A673 (cell line): ENCODE data around the gene SFT2D2.

Experiments
- CTCF ChIP-seq: fragments of 300-800, 200-600 bp; sonication (generic); conservative IDR thresholded peaks from 2 replicates; pipeline ENCODE4 v1.5.1; 2017; ENCODE audit warnings: low read depth, mild to moderate bottlenecking, antibody characterized with exemption, low read length, moderate library complexity, mixed read lengths
- EZH2 ChIP-seq: fragments of 200-600 bp; sonication (generic); IDR thresholded peaks from 2 replicates; pipeline ENCODE4 v1.6.1; 2017; ENCODE audit warnings: borderline replicate concordance, low read depth, mild to moderate bottlenecking, mixed read lengths, antibody characterized with exemption, low read length; ENCODE audit not compliant: poor library complexity, severe bottlenecking

GRCh38 chr1:168261390-168261789 is 35.6 kb downstream of the SFT2D2 start:
- TF ChIP-seq CTCF (no peak), EZH2 (no peak)
